ENCODE measurements around the gene FNTB.

- TF ChIP-seq CTCF (IDR thresholded peaks at IDR 0.05) (no peak), POLR2AphosphoS5 (IDR thresholded peaks at IDR 0.05) (no peak), POLR2A (IDR thresholded peaks at IDR 0.05) (no peak), EP300 (IDR thresholded peaks at IDR 0.05) (no peak)
Observed at GRCh38 chr14:65080960-65081747, 94.5 kb downstream of the FNTB start.

All from suprapubic skin (tissue), 4 donors.